ENCODE data around the gene NIN.
"Not testable (repeated sequence)": the region's sequence is repeated elsewhere in the genome, so short reads cannot be mapped to it uniquely, and the experiment has no call there.

The NIN gene

DNA sequence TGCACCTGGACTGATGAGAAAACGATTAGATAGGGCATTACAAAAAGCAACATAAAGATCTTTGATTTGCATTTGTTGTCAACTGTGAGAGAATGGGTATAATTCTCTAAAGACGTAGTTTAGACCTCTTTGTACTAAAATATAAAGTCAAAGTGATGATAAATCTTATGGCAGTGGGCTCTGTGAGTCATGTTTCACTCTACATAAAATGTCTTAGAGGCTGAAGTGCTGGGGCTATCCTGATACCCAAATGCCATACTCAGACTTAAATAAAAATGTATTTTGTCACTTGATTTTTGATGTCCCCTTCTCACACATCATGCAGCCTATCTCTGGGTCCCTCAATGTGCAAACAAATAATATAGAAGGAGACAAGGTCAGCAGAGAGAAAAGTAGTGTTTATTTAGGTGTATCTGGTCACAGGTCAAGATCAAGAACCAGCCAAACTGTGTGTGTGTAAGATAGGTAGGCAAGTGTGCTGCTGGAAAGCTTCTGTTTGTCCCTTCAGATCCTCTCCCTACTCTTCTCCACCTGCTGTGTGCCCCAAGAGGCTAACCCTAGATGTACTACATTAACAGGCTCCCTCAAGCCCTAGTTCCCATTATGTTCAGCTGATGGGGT lies 7.0 kb upstream of the NIN start:
- no peak for DNase-seq (ENCODE audit: low spot score)

DNA sequence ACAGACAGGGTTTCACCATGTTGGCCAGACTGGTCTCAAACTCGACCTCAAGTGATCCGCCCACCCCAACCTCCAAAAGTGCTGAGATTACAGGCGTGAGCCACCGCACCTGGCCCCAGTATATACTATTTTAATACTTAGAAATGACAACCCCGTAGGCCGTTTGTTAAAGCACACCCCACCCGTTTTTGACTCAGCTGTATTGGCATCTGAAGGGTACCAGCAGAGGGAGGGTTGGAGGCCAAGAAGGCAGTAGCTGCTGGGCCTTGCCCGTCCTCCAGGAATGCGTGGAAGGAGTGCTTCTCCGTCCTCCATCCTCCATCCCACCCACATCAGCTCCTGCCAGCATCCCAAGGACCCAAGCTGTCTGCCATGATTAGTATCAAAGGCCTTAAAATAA lies 6.3 kb upstream of the NIN start:
- no peak for DNase-seq (ENCODE audit: low spot score)

DNA sequence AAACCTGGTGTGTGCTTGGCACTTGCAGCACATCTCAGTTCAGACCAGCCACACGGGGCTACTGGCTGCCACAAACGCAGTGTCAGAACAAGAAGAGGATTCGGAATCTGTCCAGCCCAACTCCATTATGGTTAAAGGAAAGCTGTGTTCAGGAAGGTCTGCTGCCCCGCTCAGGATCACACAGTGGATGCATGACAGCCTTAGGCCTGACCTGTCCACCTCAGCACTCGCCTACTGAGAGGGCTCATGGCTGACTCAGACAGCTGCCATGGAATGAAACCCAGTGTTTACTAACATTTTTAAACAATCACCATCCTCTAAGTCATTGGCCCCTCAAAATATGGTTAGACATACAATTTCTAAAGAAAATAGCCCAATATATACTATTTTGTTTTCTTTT lies 5.6 kb upstream of the NIN start:
- peak; percentile 75 for DNase-seq (ENCODE audit: low spot score)

DNA sequence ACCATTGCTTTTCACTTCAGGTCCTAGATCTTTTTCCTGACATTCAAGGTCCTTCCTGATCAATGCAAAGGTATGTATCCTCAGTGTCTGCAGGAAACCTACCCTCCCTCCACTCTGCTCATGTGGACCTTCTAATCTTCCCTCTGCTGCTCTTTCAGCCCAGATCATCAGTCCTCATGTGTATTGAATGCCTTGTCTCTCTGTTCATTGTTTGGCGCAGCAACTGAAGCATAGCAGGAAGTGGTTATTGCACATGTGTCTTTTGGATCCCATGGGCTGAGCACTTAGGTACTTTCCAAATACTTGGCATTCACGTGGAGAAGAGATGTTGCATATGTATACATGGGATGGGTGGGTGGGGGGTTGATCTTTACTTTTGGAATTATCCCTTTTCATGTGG lies 4.3 kb upstream of the NIN start:
- DNase-seq (ENCODE audit: low spot score), result peak; percentile 78

DNA sequence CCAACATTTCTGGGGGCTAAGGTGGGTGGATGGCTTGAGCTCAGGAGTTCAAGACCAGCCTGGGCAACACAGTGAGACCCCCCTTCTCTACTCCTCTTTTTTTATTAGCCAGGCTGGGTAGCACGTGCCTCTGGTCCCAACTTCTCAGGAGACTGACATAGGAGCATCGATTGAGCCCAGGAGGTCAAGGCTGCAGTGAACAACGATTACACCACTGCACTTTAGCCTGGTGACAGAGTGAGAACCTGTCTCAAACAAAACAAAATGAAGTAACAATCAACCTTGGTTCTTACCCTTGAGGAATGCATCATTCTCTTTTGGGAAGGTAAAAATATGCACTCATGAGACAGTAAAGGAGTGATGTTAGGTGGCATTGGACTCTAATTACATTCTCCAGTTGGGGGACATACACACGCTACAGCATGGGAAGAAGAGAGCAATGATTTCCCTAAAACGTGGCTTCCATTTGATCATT lies 3.9 kb upstream of the NIN start:
- no peak for DNase-seq (ENCODE audit: low spot score)

DNA sequence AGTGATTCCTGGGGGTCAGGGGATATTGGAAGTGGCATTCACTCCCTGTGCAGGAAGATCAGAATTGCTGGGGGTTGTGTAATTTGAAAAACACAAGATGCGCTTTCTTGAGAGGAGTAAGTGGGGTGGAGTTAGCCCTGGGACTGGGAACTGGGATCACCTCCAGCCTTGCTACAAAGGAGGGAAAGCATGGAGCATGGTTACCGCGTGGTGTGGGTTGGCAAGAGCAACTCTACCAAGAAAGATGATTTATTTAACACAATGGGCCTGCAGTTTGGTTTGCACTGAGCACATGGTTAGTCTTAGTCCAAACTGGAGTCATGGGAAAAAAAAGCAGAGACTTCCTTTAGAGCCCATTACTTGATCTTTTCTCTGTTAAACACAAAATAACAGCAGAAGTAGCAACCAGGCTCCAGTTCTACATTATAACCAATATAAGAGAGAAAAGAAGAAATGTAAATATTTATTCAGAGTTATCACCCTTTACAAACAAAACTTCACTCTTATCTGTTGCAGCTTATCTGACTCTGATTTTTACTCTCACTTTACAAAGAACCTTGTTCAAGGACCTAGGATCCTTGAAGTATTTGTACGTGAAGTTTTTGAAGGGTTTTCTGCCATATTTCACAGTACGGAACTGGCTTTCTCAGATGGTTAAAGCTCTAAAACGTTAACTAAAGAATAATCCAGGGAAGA lies 2.1 kb upstream of the NIN start:
- no peak for DNase-seq (ENCODE audit: low spot score)

DNA sequence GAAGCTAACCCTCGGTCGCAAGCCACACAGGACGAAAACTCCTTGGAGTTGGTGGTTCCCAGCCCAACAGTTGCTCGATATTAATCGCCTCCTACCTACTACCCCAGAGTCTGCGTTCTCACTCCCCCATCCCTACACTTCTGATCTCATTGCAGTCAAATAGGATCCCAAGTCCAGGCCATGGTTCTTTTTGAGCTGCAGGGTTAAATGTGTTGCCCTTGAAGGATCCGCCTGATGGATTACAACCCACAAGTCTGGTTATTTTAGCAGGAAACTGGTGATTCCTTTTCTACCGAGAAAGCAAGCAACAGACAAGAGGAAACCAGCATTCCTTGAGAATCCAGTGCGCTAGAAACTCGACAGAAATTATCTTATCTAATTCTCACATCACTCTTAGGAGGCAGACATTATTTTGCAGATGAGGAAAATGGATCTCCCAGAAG lies 785 bp upstream of the NIN start:
- no peak for DNase-seq (ENCODE audit: low spot score)

DNA sequence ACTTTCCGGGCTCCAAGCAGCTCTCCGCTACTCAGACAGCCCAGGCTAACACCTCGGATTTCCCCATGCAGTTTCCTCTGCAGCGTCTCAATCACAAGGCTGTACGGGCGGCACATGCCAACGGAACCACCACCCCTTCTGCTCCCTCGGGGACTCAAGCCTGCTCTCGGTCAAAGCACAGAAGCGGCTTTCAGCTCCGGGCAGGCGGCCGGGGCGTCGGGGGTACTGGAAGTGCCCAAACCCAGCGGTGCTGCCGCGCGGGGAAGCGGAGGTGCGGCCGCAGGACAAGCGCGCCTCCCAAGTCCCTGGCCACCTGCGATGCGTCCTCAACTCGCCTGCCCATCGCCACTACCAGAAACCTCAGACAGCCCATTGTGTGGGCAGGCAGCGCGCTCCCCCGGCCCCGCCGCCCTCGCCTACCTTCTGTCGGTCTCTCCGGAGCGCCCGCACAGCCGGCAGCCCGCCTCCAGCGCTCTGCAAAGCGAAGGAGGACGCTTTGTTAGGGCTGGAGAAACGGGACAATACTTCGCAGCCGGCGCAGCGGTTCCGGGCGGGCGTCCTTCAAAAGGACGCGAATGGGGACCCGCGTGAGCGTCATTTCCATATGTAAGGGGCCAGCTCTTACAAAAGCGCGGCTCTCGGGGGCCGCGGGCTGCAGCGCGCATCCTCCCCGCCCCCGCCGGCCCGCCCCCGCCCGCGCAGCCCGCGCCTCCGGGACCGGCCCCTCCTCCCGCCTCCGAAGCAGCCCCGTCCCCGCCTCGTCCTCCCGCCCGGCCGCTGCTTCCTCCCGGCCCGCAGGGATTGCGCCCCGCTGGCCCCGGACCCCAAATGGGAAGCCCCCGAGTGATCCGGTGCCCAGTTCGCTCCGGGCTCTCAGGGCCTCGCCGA lies 674 bp downstream of the NIN start:
- peak; percentile 51 for DNase-seq (ENCODE audit: low spot score)

DNA sequence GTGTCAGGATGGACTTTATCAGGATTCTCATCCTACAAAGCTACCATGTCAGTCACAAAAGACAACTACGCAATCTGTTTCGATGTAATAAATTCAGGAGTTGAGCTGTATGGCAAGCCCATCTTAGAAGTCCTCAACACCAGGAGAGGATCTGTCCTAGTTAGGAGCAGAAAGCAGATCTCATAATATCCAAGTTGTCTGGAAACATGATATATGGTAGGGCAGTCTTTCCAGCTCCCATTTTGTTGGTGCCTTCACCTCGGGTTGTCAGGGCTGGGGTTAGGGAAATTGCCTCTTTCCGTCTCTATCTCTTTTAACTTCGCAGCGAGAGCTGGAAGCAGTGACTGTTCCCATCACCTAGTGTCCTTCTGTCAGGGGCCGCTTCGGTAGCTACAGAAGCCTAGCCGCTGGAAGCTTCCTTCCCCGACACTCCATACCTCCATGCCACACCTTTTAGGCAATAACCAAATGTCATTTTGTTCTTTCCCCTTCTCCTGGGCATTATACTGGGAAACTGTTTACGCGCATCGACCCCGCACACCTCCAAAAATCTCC lies 1.4 kb downstream of the NIN start:
- DNase-seq (ENCODE audit: low spot score), result no peak

DNA sequence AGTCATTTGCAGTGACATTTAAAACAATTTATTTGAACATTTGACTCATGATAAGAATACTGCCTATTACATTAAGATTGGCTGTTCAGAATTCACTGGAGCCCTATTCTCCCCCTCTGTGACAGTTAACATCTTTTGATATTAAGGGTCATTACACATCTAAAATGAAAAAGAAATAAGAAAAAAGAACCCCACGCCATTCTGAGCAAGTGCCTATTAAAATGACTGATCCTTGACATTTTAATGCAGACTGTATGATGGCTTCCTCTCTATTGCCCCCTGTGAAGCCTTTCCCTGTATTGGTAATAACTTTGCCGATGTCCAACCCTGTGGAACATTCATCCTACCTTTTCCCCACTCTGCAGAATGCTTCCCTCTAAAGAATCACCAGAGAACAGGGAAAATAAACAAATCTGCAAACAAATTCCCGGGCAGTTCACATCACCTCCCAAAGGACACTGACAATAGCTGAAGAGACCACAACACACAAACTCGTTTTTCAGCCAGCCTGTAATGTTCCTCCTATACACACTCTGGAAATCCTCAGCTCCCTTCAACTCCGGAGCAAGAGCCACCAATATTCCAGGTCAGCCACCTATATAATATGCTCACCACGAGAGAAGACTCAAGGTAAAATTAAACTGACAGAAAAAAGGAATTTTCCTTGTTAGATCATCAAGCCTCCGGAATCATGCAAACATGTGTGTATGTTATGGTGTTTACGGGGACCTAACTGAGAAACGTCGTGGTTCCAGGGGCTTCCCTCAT lies 2.1 kb downstream of the NIN start:
- DNase-seq (ENCODE audit: low spot score), result no peak

DNA sequence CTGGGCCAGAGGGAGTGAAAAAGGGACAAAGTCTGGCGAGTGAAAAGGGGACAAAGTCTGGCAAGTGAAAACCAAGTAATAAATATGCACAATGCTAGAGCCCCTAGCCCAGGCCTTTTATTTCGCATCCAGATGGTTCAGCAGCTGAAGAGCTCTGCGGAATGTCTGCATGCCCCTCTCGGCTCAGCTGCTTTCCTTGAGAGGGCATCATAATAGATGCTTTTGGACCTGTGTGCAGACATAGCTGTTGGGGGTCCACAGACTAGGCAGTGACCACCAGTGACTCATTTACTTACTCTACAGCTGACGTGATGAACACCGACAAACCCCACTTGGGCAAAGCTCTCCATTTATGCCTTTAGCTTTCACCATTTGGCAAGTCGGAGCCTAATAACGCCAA lies 4.3 kb downstream of the NIN start:
- DNase-seq (ENCODE audit: low spot score), result no peak

DNA sequence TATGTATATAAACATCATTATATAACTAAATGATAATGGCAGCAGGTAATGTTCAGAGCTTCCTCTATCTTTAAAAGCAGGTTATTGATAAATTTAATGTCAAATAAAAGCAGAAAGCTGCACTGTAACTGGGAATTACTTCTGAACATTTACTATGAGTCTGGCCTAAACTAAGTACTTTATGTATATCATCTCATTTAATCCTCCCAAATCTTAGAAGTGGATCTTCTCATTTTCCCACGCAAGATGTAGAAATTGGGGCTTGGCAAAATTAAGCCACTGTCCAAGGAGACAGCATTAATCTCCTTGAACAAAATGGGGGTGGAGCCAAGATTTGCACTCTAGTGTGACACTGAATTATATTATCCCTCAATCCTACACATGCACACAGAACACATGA lies 5.7 kb downstream of the NIN start:
- no peak for DNase-seq (ENCODE audit: low spot score)

DNA sequence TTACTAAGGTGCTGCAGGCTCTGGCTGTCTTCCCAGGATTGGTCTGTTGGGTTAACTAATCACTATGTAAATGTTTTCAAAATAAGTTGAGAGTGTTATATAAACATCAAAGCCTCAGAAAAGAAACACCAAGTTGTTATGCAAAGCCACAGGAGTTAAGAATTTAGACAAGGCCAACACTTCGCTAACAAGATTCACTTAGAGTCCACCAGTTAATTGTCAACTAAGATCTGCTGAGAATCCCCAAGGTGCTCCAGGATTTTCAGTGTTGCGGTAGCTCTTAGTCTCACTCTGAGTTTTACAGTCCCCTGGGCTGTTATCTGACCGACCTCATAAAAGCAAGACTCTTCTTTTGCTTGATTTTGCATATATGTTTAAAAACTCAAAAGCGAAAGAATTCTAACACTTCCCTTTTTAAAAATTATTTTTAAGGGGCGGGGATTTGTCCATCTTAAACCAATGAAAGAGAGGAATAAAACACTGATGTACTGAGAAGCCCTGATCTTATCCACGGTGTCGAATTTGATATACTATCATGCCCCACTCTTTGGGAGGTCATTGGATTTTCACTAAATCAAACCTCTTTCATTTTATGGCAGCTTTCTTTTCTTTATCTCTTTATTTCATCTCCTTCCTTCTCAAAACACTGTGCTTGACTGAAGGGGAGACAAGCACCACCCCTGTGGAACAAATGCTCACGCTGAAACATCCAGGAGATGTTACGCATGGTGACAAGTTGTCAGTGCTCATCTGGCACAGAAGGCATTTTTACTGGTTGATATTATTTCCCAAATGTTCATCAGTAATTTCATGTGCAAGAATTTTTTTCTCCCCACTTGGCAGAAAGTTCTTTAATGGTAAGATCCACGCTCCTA lies 7.0 kb downstream of the NIN start:
- no peak for DNase-seq (ENCODE audit: low spot score)

DNA sequence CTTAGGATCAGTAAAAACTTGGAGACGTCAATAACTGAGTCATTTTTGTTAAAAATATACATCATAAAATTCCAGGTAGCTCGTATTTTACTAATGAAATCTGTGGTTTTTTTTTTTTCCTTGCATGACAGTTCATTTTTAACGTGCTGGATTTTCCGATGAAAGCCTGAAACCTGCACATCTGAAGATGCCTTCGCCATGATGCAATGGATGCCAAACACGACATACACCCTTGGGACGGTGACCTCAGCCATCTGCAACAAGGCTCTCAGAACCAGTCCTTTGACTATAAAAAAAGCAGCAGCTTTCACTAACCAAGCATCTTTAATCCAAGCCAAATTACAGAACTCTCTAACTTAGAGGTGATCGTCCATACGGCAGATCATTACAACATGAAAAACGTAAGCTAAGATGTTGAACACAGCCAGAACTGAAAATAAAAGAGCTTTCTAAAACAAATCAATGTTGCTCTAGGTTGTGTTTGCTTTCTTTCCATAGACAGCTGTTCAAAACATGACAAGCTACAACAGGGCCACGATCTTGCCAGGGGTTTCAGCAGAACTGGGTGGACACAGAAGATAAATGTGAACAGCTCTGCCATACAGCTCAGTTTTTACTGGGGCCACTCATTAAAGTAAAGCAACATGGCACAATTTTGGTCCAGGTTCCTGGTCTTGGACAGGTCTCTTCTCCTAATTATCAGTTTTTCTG lies 7.8 kb downstream of the NIN start:
- DNase-seq (ENCODE audit: low spot score), result no peak

DNA sequence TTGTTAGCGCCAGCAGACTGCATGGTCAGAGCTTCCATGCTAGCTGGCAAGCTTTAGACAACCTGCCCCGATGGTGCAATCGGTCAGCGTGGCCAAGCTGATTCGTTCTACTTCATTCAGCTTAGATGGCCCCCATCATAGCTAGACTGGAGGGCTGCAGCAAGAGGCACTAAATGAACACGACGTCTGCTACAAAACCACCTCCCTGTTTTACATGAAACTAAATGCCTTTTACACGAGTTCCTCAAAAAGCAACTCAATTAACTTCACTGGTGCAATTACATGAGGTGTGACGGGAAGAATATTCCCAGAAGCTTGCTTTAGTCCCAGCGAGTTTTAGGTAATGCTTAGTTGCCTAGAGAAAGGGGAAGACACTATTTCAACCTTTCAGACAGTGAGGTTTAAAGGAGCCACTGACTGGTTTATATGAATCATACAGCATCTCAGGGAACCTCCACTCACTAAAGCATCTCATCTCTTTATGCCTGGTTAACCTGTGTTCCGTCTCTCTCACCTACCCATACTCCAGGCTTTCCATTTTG lies 8.4 kb downstream of the NIN start:
- peak; percentile 45 for DNase-seq (ENCODE audit: low spot score)

DNA sequence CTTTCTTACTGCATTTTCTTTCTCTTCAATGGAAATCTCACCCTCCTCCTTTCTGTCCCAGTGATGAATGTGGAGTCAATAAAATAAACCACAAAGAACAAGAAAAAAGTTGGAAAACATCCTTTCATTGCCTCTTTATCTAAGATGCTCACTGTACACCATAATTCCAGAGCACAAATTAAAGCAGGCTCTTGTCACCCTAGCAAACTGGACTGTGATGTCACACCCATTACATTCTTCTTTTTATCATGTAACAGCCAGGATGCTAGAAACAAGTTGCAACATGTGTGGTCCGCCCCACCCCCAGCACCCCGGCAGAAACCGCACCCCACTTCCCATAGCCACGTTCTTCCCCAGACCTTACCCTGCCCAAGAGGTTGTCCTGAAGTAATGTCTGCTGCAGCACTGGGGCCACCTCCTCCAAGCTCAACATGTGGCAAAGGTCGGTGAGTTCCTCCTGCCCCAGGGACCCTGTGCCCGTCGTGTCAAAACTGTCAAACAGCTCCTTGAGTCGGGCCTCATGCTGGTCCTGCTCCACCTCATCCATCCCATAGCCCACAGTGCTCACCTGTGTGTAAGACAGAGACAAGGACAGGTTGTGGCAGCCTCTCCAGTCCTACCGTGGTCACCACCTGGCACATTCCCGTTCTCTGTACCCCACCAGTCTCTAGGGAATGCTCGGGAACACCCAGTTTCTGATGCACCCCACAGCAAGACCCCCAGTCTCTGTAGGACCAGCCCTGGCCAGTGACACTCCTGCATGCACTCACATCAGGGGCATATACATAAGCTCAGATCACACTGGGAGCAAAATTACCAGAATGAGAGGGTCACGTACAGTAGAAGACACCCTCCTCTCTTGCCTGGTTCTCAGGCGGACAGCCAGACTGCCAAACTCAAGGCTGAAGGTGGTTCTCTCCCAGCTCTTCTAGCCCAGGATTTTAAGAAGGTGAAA lies 9.2 kb downstream of the NIN start:
- DNase-seq (ENCODE audit: low spot score), result no peak

DNA sequence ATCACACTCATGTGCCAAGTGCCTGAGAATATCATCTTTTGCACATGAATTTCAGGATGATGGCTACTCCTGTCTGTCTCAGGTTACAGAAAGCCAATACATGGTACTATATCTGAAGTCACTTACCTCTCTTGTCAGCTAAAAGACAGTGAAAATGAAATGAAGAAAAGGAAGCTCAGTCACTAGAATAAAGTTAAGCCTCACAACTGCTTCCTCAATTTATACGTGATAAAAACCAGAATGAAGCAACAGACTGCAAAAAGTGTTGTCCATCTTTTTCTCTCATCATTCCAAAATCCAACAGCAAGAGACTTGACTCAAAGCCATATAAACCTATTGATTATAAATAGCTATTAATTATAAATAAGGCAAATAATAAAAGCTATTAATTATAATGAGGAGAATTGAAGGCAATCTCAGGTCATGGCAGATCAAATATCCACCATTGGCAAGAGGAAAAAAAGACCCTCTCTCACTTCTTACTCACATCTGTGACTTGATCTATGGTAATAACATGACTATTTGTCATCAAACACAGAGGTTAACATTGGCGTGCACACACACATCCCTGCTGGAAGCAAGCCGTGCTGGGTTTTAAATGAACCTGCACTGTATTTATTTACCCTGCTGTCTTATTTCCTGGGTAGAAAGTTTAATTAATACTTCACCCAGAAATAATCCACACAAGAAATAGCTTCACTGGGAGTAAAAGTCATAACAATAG lies 10.0 kb downstream of the NIN start:
- no peak for DNase-seq (ENCODE audit: low spot score)

DNA sequence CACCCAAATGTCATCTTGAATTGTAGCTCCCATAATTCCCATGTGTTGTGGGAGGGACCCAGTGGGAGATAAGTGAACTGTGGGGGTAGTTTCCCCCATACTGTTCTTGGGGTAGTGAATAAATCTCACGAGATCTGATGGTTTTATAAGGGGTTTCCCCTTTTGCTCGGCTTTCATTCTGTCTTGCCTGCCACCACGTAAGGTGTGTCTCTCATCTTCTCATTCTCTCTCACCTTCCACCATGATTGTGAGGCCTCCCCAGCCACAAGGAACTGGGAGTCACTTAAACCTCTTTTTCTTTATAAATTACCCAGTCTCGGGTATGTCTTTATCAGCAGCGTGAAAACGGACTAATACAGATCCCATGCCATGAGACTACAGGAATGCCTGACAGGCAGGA lies 11.7 kb downstream of the NIN start:
- not testable (repeated sequence) for DNase-seq (ENCODE audit: low spot score)

Measured in kidney tubule cell (primary cell).